Smooth muscle cell (in vitro differentiated cells): ENCODE data around the gene KRTAP12-1. TPM values are rescaled to one million over a fixed set of nuclear protein-coding genes. Genes with fewer than 3 reads are reported as not detected.
"Not testable (repeated sequence)": the region's sequence is repeated elsewhere in the genome, so short reads cannot be mapped to it uniquely, and the experiment has no call there.

Experiments
- DNase-seq: peaks from one replicate; lab custom pipeline; 2025; ENCODE audit not compliant: unreplicated experiment; lab: John Stamatoyannopoulos, UW
- H2AFZ ChIP-seq: fragments of 200-600 bp; sonication (generic); 2 replicates; pipeline ENCODE4 v1.6.0; 2016; ENCODE audit warnings: antibody characterized with exemption, low read depth, mild to moderate bottlenecking
- H3F3A ChIP-seq: fragments of 200-600 bp; sonication (generic); 2 replicates; pipeline ENCODE4 v1.6.0; 2017; ENCODE audit warnings: antibody characterized with exemption, low read depth
- H3K27ac ChIP-seq: fragments of 200-600 bp; sonication (generic); 2 replicates; pipeline ENCODE4 v1.5.1; 2016; ENCODE audit warnings: low read depth, mild to moderate bottlenecking
- H3K27me3 ChIP-seq: fragments of 200-600 bp; sonication (generic); 2 replicates; pipeline ENCODE4 v1.6.1; 2016; ENCODE audit warnings: low read depth, mild to moderate bottlenecking
- H3K36me3 ChIP-seq: fragments of 200-600 bp; sonication (generic); 2 replicates; pipeline ENCODE4 v1.5.1; 2016; ENCODE audit warnings: low read depth
- H3K4me1 ChIP-seq: fragments of 200-600 bp; sonication (generic); 2 replicates; pipeline ENCODE4 v1.5.1; 2016; ENCODE audit warnings: low read depth
- H3K4me2 ChIP-seq: fragments of 200-600 bp; sonication (generic); 2 replicates; pipeline ENCODE4 v1.6.0; 2016; ENCODE audit warnings: mild to moderate bottlenecking
- H3K4me3 ChIP-seq: fragments of 200-600 bp; sonication (generic); 2 replicates; pipeline ENCODE4 v1.5.1; 2016; ENCODE audit warnings: mild to moderate bottlenecking
- H3K79me2 ChIP-seq: fragments of 200-600 bp; sonication (generic); 2 replicates; pipeline ENCODE4 v1.6.0; 2016; ENCODE audit warnings: low read depth, mild to moderate bottlenecking
- H3K9ac ChIP-seq: fragments of 200-600 bp; sonication (generic); 2 replicates; pipeline ENCODE4 v1.6.0; 2016; ENCODE audit warnings: low read depth
- H3K9me3 ChIP-seq: fragments of 200-600 bp; sonication (generic); replicated peaks from 2 replicates; pipeline ENCODE4 v1.5.1; 2016; ENCODE audit warnings: low read depth
- H4K20me1 ChIP-seq: fragments of 200-600 bp; sonication (generic); 2 replicates; pipeline ENCODE4 v1.6.0; 2016; ENCODE audit warnings: low read depth
- WGBS: methylation state at CpG from one replicate; pipeline ENCODE4 v1.1.7; 2016; ENCODE audit warnings: low lambda C conversion rate; 5-methylcytosine and 5-hydroxymethylcytosine counted together
- polyA plus RNA-seq: library from polyadenylated mRNA; unstranded; fragments of >200 nt; fragmentation: Nextera tagmentation; extraction: Ambion mirVana; gene quantifications from 2 replicates; pipeline ENCODE4 v1.2.1, GENCODE V29; 2016
- total RNA-seq: library from RNA; depleted of rRNA; stranded (reverse); fragments of >200 nt; gene quantifications from 2 replicates; pipeline ENCODE4 v1.2.3, GENCODE V29; 2014
- TF ChIP-seq, protein P1 (sequence below): fragments of 200-600 bp; sonication (generic); IDR thresholded peaks from 2 replicates; pipeline ENCODE4 v1.5.1; 2017; ENCODE audit warnings: borderline replicate concordance, mild to moderate bottlenecking, antibody characterized with exemption; ENCODE audit not compliant: insufficient read depth, poor library complexity, severe bottlenecking

Gene KRTAP12-1
- total and polyA plus RNA-seq, 2 experiments from 2014 or later: not detected

DNA sequence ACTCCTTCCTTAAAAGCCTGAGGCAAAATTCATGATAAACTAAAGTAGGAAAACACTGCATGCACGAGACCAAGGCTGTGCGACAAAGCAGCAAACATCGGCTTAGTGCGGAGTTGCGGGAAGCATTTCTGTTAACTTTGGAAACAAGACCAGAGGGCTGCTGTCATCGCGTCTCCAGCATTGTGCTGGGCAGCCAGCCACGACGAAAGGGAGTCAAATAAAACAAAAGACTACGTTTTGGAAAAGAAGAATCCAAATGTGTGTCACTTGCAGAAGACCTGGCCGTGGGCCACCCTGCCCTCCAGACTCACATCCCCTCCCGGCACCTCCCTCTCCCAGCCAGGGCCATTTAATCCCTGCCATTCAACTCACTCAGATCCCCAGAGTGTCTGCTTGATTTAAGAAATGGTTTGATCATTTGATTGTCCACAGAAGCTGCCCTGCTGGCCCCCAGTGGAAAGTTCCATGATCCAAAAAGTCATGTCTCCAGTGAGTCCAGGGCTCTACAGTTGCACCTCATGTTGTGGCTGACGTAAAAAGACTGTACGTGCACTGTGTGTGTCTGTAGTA lies 38.1 kb downstream of the KRTAP12-1 start:
- Histone ChIP-seq H2AFZ (no peak overlapping the region), H3K79me2 (no peaks in the 10 kb centered on the region), H3F3A (no peaks in the 10 kb centered on the region), H3K27me3 (no peaks in the 10 kb centered on the region), H3K4me1 (no peaks in the 10 kb centered on the region), H3K9ac (no peak overlapping the region), H4K20me1 (no peaks in the 10 kb centered on the region), H3K4me3 (no peak overlapping the region), H3K9me3 (no peaks in the 10 kb centered on the region), H3K36me3 (no peaks in the 10 kb centered on the region), H3K27ac (no peak overlapping the region), H3K4me2 (no peak overlapping the region)
- WGBS: 85% methylated on average over 14 of the region's 14 CpGs
- TF ChIP-seq, protein P1, sequence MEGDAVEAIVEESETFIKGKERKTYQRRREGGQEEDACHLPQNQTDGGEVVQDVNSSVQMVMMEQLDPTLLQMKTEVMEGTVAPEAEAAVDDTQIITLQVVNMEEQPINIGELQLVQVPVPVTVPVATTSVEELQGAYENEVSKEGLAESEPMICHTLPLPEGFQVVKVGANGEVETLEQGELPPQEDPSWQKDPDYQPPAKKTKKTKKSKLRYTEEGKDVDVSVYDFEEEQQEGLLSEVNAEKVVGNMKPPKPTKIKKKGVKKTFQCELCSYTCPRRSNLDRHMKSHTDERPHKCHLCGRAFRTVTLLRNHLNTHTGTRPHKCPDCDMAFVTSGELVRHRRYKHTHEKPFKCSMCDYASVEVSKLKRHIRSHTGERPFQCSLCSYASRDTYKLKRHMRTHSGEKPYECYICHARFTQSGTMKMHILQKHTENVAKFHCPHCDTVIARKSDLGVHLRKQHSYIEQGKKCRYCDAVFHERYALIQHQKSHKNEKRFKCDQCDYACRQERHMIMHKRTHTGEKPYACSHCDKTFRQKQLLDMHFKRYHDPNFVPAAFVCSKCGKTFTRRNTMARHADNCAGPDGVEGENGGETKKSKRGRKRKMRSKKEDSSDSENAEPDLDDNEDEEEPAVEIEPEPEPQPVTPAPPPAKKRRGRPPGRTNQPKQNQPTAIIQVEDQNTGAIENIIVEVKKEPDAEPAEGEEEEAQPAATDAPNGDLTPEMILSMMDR: no peak
- no peak for DNase-seq

- DNase-seq: no peak
- H3K27ac ChIP-seq: no peak overlapping the region
- H3K9me3 ChIP-seq: no peaks in the 10 kb centered on the region
- no peaks in the 10 kb centered on the region for H3K27me3 ChIP-seq
- TF ChIP-seq, protein P1: no peak
- no peaks in the 10 kb centered on the region for H4K20me1 ChIP-seq
- H3K4me3 ChIP-seq: no peak overlapping the region
- WGBS: 98% methylated on average over 5 of the region's 5 CpGs
- H3K4me1 ChIP-seq: no peaks in the 10 kb centered on the region
- H2AFZ ChIP-seq: no peak overlapping the region
- no peaks in the 10 kb centered on the region for H3K36me3 ChIP-seq
- no peak overlapping the region for H3K9ac ChIP-seq
- H3K4me2 ChIP-seq: no peak overlapping the region
- H3F3A ChIP-seq: no peaks in the 10 kb centered on the region
- no peaks in the 10 kb centered on the region for H3K79me2 ChIP-seq
Measured at GRCh38 chr21:44640761-44641160, 41.2 kb downstream of the KRTAP12-1 start.

GRCh38 chr21:44639331-44639655 lies 42.7 kb downstream of the KRTAP12-1 start:
- 95% methylated on average over 12 of the region's 12 CpGs for WGBS
- H3K9ac ChIP-seq: no peak overlapping the region
- no peaks in the 10 kb centered on the region for H3K4me1 ChIP-seq
- no peaks in the 10 kb centered on the region for H3K79me2 ChIP-seq
- H3K9me3 ChIP-seq: no peaks in the 10 kb centered on the region
- no peak overlapping the region for H3K4me3 ChIP-seq
- no peak for DNase-seq
- H3K36me3 ChIP-seq: no peaks in the 10 kb centered on the region
- no peak overlapping the region for H3K4me2 ChIP-seq
- no peaks in the 10 kb centered on the region for H3K27me3 ChIP-seq
- no peak overlapping the region for H3K27ac ChIP-seq
- H3F3A ChIP-seq: no peaks in the 10 kb centered on the region
- no peak overlapping the region for H2AFZ ChIP-seq
- TF ChIP-seq, protein P1: no peak
- no peaks in the 10 kb centered on the region for H4K20me1 ChIP-seq

DNA sequence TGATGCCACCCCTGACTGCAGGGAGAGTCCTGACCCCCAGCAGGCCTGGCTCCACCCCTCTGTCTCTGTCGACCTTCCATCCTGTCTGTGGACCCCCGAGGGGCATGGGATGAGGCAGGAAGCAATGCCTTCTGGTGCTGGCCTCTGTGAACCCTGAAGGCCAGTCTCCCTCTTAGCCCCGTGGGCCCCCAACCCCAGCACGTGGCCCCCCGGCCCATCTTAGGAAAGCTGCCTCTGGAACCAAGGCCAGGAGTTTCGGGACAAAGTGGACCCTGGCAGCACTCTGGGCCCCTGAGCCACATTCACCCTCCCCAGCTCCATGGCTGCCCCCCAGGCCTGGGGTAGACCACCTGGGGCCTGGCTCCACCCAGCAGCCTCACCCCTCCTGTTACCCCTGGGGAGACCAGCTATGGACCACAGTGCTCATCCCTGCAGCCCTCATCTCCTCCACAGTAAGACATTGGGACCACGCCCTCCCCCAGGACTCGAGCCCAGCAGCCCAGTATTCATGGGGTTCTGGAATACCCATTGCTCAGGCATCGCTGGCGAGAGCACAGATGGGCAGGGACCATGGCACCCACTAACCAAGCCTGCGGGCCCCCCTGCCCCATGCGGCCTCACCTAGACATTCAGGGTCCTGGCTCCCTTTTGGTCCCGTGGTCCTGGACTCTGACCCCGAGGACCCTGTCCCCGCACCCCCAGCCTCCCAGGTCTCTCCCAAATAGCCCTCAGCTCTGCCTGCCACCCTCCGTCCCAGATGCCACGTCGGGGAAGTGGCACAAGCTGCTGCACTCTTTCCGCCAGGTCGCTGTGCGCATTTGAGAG lies 43.2 kb downstream of the KRTAP12-1 start:
- not testable (repeated sequence) for DNase-seq, H3K27ac ChIP-seq, H3K79me2 ChIP-seq, H4K20me1 ChIP-seq, H3K4me1 ChIP-seq, H2AFZ ChIP-seq, H3K9me3 ChIP-seq, H3K4me3 ChIP-seq, H3K9ac ChIP-seq, H3F3A ChIP-seq, H3K36me3 ChIP-seq, H3K4me2 ChIP-seq, H3K27me3 ChIP-seq
- WGBS: 96% methylated on average over 18 of the region's 21 CpGs

DNA sequence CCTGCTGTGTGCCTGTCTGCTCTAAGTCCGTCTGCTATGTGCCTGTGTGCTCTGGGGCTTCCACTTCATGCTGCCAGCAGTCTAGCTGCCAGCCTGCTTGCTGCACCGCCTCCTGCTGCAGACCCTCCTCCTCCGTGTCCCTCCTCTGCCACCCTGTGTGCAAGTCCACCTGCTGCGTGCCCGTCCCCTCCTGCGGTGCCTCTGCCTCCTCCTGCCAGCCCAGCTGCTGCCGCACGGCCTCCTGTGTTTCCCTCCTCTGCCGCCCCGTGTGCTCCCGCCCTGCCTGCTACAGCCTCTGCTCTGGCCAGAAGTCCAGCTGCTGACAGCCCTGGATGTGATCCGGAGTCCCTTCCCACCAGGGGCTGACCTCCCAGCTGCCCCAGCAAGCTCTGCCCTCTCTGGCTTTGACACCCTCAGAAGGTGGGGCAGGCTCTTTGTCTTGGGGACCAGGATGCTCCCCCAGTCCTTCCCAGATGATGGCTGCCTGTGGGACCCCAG lies 44.1 kb downstream of the KRTAP12-1 start:
- not testable (repeated sequence) for H3K4me3 ChIP-seq, H3K79me2 ChIP-seq, H3K9ac ChIP-seq, H2AFZ ChIP-seq, H3K27me3 ChIP-seq, H3K4me2 ChIP-seq, H3K36me3 ChIP-seq, DNase-seq, H4K20me1 ChIP-seq, H3F3A ChIP-seq, H3K9me3 ChIP-seq, H3K27ac ChIP-seq, H3K4me1 ChIP-seq
- 91% methylated on average over 12 of the region's 12 CpGs for WGBS
